HG03342 (cell line): ENCODE measurements around the gene SEMA5B.

Source experiments
- ATAC-seq: cut with Tn5 transposase; IDR thresholded peaks from one replicate; pipeline ENCODE4 v1.9.1; 2021; ENCODE audit warnings: mild to moderate bottlenecking, moderate library complexity; ENCODE audit not compliant: unreplicated experiment

The SEMA5B gene

DNA sequence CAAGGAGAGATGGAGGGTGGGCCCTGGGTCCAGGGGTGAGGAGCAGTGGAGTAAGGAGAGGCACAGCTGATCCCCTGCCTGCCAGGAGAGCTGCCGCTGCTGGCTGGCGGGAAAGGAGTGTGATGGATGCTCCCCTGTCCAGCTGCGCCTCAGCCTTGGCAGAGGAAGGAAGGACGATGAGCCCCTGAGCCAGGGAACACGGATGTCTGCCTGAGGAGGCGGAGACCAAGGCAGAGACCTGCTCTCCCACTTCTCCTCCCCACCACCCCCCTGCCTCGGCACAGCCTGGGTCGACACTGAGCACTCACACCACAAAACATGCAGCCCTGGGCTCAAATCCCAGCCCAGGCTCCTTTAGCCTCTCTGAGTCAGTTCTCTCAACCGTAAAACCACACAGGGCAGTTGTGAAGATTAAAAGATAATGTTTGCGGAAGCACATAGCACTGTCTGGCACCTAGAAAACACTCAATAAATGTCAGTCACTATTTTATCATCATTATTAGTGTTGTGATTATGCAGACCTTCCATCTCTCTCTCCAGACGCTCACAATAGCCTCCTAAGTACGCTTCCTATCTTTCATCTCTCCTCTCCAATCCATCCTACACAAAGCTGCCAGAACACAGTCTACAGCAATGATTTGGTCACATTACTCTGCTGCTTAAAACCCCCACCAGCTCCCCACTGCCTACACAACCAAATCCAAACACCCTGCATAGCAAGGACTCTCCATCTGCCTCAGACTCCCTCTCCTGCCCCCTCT lies 52.2 kb downstream of the SEMA5B start:
- peak; percentile 50 for ATAC-seq

GRCh38 chr3:122974764-122975162 lies 52.8 kb downstream of the SEMA5B start:
- no peak for ATAC-seq

DNA sequence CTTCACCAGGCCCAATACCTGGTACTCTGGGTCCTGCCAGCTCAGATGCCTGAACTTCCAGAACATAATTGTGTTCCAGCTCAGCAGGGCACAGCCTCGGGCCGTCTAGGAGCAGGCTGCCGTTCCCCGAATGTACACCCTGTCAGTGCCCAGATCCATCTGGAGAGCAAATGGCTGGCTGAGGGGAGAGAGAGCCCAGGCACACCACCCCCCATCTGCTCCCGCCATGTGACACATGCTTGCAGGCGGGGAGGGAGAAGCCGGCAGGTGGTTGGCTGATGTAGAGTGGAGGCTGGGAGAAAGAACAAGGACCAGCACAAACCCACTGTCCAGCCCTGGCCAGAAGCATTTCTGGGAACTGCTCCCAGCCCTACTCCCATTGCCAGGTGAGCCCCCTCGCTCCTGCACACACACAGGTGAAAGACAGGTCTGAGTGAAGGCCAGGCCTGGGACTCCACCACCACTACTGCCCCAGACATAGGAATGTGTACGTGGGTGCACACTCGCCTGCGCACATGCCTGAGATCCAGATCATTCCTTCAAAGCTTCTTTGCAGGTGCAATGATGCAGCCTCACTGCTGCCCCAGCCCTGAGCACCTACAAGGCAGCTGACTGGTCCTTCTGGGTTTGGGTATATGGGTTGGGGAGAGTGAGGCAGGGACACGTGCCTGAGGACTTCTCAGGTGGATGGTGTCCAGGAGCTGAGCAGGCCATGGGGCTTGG lies 53.5 kb downstream of the SEMA5B start:
- no peak for ATAC-seq

DNA sequence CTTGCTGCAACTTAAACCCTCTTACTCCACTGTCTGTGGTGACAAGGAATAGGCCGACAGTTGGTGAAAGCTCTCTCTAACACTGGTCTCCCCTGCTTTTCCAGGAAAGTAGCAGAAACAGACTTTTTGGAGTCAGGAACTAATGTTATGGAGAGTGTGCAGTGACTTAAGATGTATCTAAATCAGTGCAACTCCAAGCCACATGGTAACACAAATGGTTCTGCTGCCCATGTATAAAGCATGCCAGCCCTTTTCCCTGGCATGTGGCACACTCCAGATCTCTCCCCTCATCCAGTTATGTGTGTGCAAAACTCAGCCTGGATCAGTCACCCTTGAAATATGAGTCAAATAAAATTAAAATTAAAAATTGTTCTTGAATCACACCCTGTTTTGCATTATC lies 55.4 kb downstream of the SEMA5B start:
- ATAC-seq, result no peak

GRCh38 chr3:122969585-122970469 lies 57.7 kb downstream of the SEMA5B start:
- ATAC-seq, result no peak

GRCh38 chr3:122967765-122968164 lies 59.8 kb downstream of the SEMA5B start:
- ATAC-seq, result no peak

- no peak for ATAC-seq
Observed at GRCh38 chr3:122967356-122967755, 60.2 kb downstream of the SEMA5B start.

DNA sequence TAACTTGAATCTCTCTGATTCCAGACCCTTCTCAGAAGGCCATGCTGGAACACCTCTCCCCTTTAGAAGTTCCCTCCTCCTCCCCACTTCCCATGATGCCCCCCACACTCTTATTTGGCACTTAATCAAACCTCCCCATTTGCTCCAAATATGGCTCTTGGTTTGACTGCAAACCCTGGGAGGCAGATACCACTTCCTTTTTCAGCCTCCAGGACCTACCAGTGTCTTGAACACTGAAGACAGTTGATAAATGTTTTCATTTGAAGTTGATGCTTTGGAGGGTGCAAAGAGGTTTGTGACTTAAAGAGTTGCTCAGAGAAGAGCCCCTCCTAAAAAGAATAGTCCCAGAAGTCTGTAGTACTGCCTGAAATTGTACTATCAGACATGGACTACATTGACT lies 61.5 kb downstream of the SEMA5B start:
- ATAC-seq, result no peak

DNA sequence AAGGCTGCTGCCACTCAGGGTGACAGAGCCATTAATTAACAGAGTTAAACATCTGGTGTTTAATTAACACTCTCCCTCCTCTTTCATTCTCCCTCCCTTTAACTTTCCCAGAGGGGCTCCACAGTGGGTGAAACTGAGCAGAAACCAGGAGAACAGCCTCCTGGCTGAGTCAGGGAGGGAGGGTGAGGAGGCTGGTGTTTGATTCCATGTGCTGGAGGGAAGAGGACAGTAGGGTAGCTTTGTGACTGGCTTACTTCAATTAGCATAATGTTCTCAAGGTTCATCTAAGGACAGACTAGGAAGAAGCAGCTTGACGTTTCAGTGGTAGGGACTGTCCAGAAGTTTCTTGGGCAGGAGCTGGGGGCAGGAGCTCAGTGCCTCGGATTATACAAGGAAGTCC lies 62.8 kb downstream of the SEMA5B start:
- ATAC-seq, result no peak

DNA sequence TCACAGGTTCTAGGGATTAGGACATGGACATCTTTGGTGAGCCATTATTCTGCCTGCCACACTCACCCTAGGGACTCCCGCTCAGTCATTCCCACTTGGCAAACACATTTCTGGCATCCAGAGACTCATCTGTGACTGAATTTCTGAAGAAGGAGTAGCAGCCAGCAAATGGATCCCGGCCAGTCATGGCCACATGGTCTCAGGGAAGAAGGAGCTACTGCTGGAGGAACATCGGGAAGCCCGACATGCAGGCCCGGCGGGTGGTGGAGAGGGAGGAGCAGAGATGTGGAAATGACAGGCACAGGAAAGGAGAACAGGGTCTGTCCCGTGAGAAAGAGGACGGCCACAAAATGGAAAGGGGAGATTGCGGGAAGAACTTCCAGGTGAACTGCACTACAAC lies 65.4 kb downstream of the SEMA5B start:
- ATAC-seq, result no peak

DNA sequence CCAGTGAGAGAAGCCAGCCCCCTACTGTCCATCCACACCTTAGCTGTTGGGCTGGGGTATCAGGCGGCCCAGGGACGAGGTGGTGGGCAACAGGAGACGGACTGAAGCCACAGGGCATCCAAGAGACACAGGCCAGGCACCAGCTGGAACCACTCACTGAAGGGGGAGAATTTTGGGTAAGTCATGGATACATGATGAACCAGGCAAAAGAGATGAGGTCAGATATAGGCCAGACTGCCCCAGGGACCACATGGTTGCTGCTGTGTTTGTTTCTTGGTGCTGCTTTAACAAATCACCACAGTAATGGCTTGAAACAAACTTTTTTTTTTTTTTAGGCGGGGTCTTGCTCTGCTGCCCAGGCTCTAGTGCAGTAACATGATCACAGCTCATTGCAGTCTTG lies 66.4 kb downstream of the SEMA5B start:
- ATAC-seq, result no peak

GRCh38 chr3:122960652-122961051 lies 66.9 kb downstream of the SEMA5B start:
- ATAC-seq, result no peak

DNA sequence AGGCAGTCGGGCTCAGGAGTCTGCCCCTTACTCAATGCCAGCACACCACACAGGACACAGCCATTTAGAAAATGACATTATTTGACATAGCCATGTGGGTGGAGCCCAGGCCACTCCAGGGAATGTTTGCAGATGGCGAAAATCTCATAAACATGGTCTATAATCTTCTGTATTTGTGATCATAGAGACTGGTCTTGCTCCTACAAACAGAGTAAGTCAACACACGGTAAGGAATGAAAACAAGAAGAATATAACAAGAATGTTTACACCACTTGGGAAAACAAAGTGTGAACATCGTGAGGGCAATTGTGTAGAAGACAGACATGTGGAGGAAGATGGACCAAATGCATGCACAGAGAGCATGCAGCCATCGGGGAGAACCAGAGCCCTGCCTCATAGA lies 68.2 kb downstream of the SEMA5B start:
- ATAC-seq, result no peak

DNA sequence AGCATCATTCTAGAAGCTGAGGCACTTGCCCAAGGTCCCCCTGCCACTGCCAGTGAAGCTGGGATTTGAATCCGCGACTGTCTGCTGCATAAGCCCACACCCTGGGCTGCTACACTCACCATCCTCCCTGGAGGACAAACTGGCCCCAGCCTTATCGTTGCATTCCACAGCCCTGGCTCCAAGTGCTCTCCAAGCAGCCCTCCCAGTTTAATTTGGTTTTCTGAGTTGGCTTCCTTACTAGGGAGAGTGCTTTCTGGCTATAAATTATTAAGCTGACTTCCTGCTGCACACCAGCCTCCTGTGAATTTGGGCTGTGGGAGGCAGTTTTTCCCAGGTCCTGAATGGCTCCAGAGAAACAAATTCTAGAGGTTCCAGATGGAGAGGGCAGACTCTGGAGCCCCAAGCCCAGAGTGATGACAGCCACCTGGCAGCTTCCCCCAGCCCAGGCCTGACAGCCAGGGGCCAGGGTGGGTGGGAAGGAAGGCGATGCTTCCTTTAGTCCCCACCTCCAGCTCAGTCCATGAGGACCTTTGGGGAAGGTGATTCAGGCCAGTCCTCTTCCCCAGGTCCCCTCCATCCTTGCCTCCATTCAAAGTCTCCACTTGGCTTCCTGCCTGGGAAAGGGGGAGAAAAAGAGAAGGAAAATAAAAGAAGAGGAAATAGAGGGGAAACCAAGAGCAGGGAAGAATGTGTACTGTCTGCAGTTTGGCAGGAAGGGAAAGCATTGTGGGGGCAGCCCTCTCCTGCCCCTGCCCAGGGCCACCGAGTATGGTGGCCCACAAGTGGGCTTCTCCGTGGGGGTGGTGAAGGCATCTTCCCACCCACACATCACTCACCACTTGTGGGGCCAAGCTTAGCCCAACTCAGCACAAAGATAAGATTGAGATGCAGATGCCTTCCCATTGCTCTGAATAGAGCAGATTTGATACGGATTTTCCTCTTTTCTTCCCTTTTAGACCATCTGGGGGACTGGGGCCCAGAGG lies 69.6 kb downstream of the SEMA5B start:
- no peak for ATAC-seq

GRCh38 chr3:122956693-122957455 lies 70.7 kb downstream of the SEMA5B start:
- no peak for ATAC-seq

GRCh38 chr3:122955916-122956692 lies 71.5 kb downstream of the SEMA5B start:
- no peak for ATAC-seq

GRCh38 chr3:122952520-122952919 lies 75.0 kb downstream of the SEMA5B start:
- peak; percentile 65 for ATAC-seq

DNA sequence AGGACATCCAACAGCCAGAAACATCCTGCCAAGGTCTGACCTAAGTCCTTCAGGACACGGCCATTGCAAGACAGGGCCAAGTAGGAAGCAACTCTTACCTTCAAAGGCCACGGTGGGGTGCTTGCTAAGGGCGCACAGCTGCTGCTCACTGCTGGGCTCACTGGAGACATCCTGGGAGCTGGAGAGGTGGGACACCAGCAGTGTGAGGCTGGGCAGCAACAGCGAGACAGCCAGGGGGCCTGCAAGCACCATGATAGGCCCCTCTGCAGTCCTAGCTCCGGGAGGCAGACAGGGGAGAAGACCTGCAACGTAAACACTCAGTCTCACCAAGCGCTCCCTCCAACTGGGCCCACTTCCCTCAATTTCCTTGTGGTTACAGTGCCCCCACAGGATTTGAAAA lies 79.2 kb downstream of the SEMA5B start:
- no peak for ATAC-seq

GRCh38 chr3:122947738-122948137 lies 79.8 kb downstream of the SEMA5B start:
- no peak for ATAC-seq
